Measurements from ENCODE around the gene LYST.

GRCh38 chr1:235907897-235908240 lies 41.2 kb upstream of the LYST start:
- TF ChIP-seq GATA2 (IDR thresholded peaks at IDR 0.05; ENCODE audit: low read depth, low read length) (no peak), GATA3 (IDR thresholded peaks at IDR 0.05; ENCODE audit: low read depth, low read length) (no peak)
